NB4 (cell line): ENCODE results near the gene OTULINL.

Source experiments
- MYC ChIP-seq: IDR thresholded peaks from 2 replicates; pipeline ENCODE4 v1.6.1; 2011; ENCODE audit warnings: low read depth, low read length
- POLR2A ChIP-seq: IDR thresholded peaks from 2 replicates; pipeline ENCODE4 v1.6.1; 2011; ENCODE audit warnings: mild to moderate bottlenecking; ENCODE audit not compliant: insufficient read length; ENCODE audit errors: extremely low read depth
- TF ChIP-seq, protein P1 (sequence below): IDR thresholded peaks from one replicate; pipeline ENCODE4 v1.5.1; 2012; ENCODE audit warnings: low read depth, low read length

DNA sequence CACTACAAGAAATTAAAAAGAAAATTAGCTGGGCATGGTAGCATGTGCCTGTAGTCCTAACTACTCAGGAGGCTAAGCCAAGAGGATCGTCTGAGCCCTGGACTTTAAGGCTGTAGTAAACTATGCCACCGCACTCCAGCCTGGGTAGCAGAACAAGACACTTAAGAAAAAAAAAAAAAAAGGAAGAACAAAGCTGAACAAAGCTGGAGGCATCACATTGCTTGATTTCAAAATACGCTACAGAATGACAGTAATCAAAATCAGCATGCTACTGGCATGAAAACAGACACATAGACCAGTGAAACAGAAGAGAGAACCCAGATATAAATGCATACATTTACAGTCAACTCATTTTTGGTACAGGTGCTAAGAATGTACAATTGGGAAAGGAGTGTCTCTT is 68.5 kb downstream of the OTULINL start:
- TF ChIP-seq, protein P1, sequence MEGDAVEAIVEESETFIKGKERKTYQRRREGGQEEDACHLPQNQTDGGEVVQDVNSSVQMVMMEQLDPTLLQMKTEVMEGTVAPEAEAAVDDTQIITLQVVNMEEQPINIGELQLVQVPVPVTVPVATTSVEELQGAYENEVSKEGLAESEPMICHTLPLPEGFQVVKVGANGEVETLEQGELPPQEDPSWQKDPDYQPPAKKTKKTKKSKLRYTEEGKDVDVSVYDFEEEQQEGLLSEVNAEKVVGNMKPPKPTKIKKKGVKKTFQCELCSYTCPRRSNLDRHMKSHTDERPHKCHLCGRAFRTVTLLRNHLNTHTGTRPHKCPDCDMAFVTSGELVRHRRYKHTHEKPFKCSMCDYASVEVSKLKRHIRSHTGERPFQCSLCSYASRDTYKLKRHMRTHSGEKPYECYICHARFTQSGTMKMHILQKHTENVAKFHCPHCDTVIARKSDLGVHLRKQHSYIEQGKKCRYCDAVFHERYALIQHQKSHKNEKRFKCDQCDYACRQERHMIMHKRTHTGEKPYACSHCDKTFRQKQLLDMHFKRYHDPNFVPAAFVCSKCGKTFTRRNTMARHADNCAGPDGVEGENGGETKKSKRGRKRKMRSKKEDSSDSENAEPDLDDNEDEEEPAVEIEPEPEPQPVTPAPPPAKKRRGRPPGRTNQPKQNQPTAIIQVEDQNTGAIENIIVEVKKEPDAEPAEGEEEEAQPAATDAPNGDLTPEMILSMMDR, result no peak
- no peak for TF ChIP-seq POLR2A
- TF ChIP-seq MYC, result no peak
